ENCODE measurements around the gene LRRK1.

LRRK1 gene

GRCh38 chr15:101020451-101020850, 101.3 kb downstream of the LRRK1 start:
- no peak for TF ChIP-seq CTCF (IDR thresholded peaks at IDR 0.05)

GRCh38 chr15:101020945-101021344, 101.8 kb downstream of the LRRK1 start:
- no peak for TF ChIP-seq CTCF (IDR thresholded peaks at IDR 0.05)

GRCh38 chr15:101022306-101022705, 103.1 kb downstream of the LRRK1 start:
- no peak for TF ChIP-seq CTCF (IDR thresholded peaks at IDR 0.05)

- no peak for TF ChIP-seq CTCF (IDR thresholded peaks at IDR 0.05)
These were observed 103.7 kb downstream of the LRRK1 start for GRCh38 chr15:101022876-101023275.

GRCh38 chr15:101023501-101024072, 104.4 kb downstream of the LRRK1 start:
- TF ChIP-seq CTCF (IDR thresholded peaks at IDR 0.05) = no peak

GRCh38 chr15:101024073-101024695, 105.0 kb downstream of the LRRK1 start:
- TF ChIP-seq CTCF (IDR thresholded peaks at IDR 0.05) = no peak

- no peak for TF ChIP-seq CTCF (IDR thresholded peaks at IDR 0.05)
These were observed 105.7 kb downstream of the LRRK1 start for GRCh38 chr15:101024706-101025500.
